HEK293 (cell line): ENCODE measurements around the gene GGN.

Source experiments
- CTCF ChIA-PET: fragments of 350-600 bp; formaldehyde crosslinking; extraction: SDS; loops from one replicate; lab custom pipeline; 2021; ENCODE audit warnings: antibody characterized with exemption; lab: Yijun Ruan, JAX
- POLR2A ChIA-PET: fragments of 300-600 bp; formaldehyde crosslinking; extraction: SDS; loops from one replicate; lab custom pipeline; 2020; ENCODE audit warnings: antibody characterized with exemption, inconsistent platforms; lab: Yijun Ruan, JAX
- H3K27ac ChIP-seq: fragments of 200-500 bp; sonication (Bioruptor generic); 2 replicates; pipeline ENCODE4 v1.5.1; 2014; ENCODE audit warnings: low read depth, low read length, control low read depth, inconsistent platforms; ENCODE audit errors: extremely low read depth
- H3K36me3 ChIP-seq, 2 experiments: fragments of 200-500 bp in 1 of 2; sonication (Bioruptor generic) in 1 of 2; 1 replicate in 1 of 2; 2 replicates in 1 of 2; pipeline ENCODE4 v1.5.1; 2014 to 2017; ENCODE audit warnings: inconsistent platforms in 2 of 2, low read length in 2 of 2; ENCODE audit not compliant: control insufficient read depth in 2 of 2, insufficient read depth in 1 of 2
- H3K4me1 ChIP-seq: fragments of 200-500 bp; sonication (Bioruptor generic); 2 replicates; pipeline ENCODE4 v1.5.1; 2014; ENCODE audit warnings: mild to moderate bottlenecking, low read length, inconsistent platforms; ENCODE audit not compliant: control insufficient read depth, insufficient read depth
- H3K4me3 ChIP-seq: 2 replicates; pipeline ENCODE4 v1.5.1; 2011; ENCODE audit warnings: low read depth, mild to moderate bottlenecking, control low read depth, low read length, moderate library complexity
- H3K9me3 ChIP-seq: fragments of 200-500 bp; sonication (Bioruptor generic); 2 replicates; pipeline ENCODE4 v1.5.1; 2014; ENCODE audit warnings: low read depth, low read length, inconsistent platforms; ENCODE audit not compliant: control insufficient read depth, insufficient read depth
- BCL11A ChIP-seq: fragments of 450-650 bp; formaldehyde crosslinking; IDR thresholded peaks from 2 replicates; pipeline ENCODE4 v1.5.1; 2016; ENCODE audit warnings: low read depth, missing biosample characterization, missing genetic modification characterization
- MYNN ChIP-seq: fragments of 450-650 bp; formaldehyde crosslinking; IDR thresholded peaks from 2 replicates; pipeline ENCODE4 v1.5.1; 2016; ENCODE audit warnings: missing biosample characterization, missing genetic modification characterization, borderline replicate concordance
- PATZ1 ChIP-seq: fragments of 450-650 bp; formaldehyde crosslinking; IDR thresholded peaks from 2 replicates; pipeline ENCODE4 v1.5.1; 2016; ENCODE audit warnings: missing biosample characterization, missing genetic modification characterization
- PRDM10 ChIP-seq: fragments of 450-650 bp; formaldehyde crosslinking; IDR thresholded peaks from 2 replicates; pipeline ENCODE4 v1.5.1; 2016; ENCODE audit warnings: missing biosample characterization, missing genetic modification characterization
- WT1 ChIP-seq: fragments of 450-650 bp; formaldehyde crosslinking; IDR thresholded peaks from 2 replicates; pipeline ENCODE4 v1.5.1; 2016; ENCODE audit warnings: missing biosample characterization, missing genetic modification characterization
- ZBTB17 ChIP-seq: fragments of 450-650 bp; formaldehyde crosslinking; IDR thresholded peaks from 2 replicates; pipeline ENCODE4 v1.5.1; 2016; ENCODE audit warnings: missing biosample characterization, missing genetic modification characterization
- ZBTB21 ChIP-seq: fragments of 450-650 bp; formaldehyde crosslinking; IDR thresholded peaks from 2 replicates; pipeline ENCODE4 v1.5.1; 2017; ENCODE audit warnings: missing biosample characterization, missing genetic modification characterization
- ZBTB8A ChIP-seq: fragments of 450-650 bp; formaldehyde crosslinking; IDR thresholded peaks from 2 replicates; pipeline ENCODE4 v1.5.1; 2016; ENCODE audit warnings: missing biosample characterization, missing genetic modification characterization
- ZNF112 ChIP-seq: fragments of 450-650 bp; formaldehyde crosslinking; IDR thresholded peaks from 2 replicates; pipeline ENCODE4 v1.5.0; 2017; ENCODE audit warnings: missing biosample characterization, missing genetic modification characterization
- ZNF114 ChIP-seq: fragments of 450-650 bp; formaldehyde crosslinking; IDR thresholded peaks from 2 replicates; pipeline ENCODE4 v1.5.0; 2017; ENCODE audit warnings: missing biosample characterization, missing genetic modification characterization
- ZNF155 ChIP-seq: fragments of 450-650 bp; formaldehyde crosslinking; IDR thresholded peaks from 2 replicates; pipeline ENCODE4 v1.5.1; 2016; ENCODE audit warnings: missing biosample characterization, missing genetic modification characterization
- ZNF341 ChIP-seq: fragments of 450-650 bp; formaldehyde crosslinking; IDR thresholded peaks from 2 replicates; pipeline ENCODE4; 2016; ENCODE audit warnings: low read depth, missing biosample characterization, missing genetic modification characterization
- ZNF354C ChIP-seq: fragments of 450-650 bp; formaldehyde crosslinking; IDR thresholded peaks from 2 replicates; pipeline ENCODE4 v1.5.1; 2016; ENCODE audit warnings: missing biosample characterization, missing genetic modification characterization, low read depth, borderline replicate concordance
- ZNF37A ChIP-seq: fragments of 450-650 bp; IDR thresholded peaks from 2 replicates; pipeline ENCODE4 v1.5.1; 2018; ENCODE audit warnings: missing biosample characterization, missing genetic modification characterization
- ZNF510 ChIP-seq: fragments of 450-650 bp; formaldehyde crosslinking; IDR thresholded peaks from 2 replicates; pipeline ENCODE4 v1.5.1; 2018; ENCODE audit warnings: mild to moderate bottlenecking, missing genetic modification characterization, missing biosample characterization; ENCODE audit not compliant: insufficient replicate concordance
- ZNF549 ChIP-seq: fragments of 450-650 bp; IDR thresholded peaks from 2 replicates; pipeline ENCODE4 v1.5.1; 2018; ENCODE audit warnings: missing biosample characterization, missing genetic modification characterization, mild to moderate bottlenecking, inconsistent platforms, moderate library complexity
- ZNF600 ChIP-seq: fragments of 450-650 bp; formaldehyde crosslinking; IDR thresholded peaks from 2 replicates; pipeline ENCODE4 v1.5.1; 2016; ENCODE audit warnings: missing biosample characterization, missing genetic modification characterization
- ZNF610 ChIP-seq: fragments of 450-650 bp; formaldehyde crosslinking; IDR thresholded peaks from 2 replicates; pipeline ENCODE4 v1.5.1; 2016; ENCODE audit warnings: missing biosample characterization, missing genetic modification characterization, borderline replicate concordance
- ZNF776 ChIP-seq: fragments of 450-650 bp; formaldehyde crosslinking; IDR thresholded peaks from 2 replicates; pipeline ENCODE4 v1.5.0; 2017; ENCODE audit warnings: missing biosample characterization, missing genetic modification characterization, borderline replicate concordance
- ZNF837 ChIP-seq: fragments of 450-650 bp; formaldehyde crosslinking; IDR thresholded peaks from 2 replicates; pipeline ENCODE4 v1.5.1; 2016; ENCODE audit warnings: missing biosample characterization, missing genetic modification characterization
- ZSCAN23 ChIP-seq: fragments of 450-650 bp; formaldehyde crosslinking; IDR thresholded peaks from 2 replicates; pipeline ENCODE4 v1.5.1; 2016; ENCODE audit warnings: missing biosample characterization, missing genetic modification characterization
- TF ChIP-seq, protein P1 (sequence below): fragments of 450-650 bp; formaldehyde crosslinking; IDR thresholded peaks from 2 replicates; pipeline ENCODE4 v1.5.1; 2016; ENCODE audit warnings: missing biosample characterization, missing genetic modification characterization, low read depth
- TF ChIP-seq, protein P2 (sequence below): fragments of 450-650 bp; formaldehyde crosslinking; IDR thresholded peaks from 2 replicates; pipeline ENCODE4 v1.5.1; 2016; ENCODE audit warnings: missing biosample characterization, missing genetic modification characterization
- TF ChIP-seq, protein P3 (sequence below): fragments of 450-650 bp; formaldehyde crosslinking; IDR thresholded peaks from 2 replicates; pipeline ENCODE4 v1.5.1; 2017; ENCODE audit warnings: missing biosample characterization, mild to moderate bottlenecking, missing genetic modification characterization, moderate library complexity

Gene GGN

DNA sequence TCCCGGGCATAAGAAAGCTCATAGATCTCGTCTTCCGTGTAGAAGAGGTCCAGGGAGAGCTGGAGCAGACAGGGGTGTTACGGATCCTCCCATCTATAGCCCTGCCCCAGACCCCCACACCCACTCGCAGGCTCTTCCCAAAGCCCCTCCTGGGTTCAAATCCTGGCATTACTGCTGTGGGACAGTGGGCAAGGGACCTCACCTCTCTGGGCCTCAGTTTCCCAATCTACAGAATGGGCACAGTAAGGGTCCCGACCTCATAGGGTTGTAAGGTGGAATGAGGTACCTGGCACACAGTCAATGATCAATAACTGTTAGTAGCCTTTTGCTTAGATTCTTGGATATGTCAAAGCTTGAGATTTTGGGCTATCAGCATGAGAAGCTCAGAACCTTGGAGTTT lies 25.6 kb upstream of the GGN start:
- CTCF ChIA-PET, result interaction anchor here (3.0 kb wide), 1 partner anchor 10 kb away, joined by 32 read pairs; the partner anchor contains the start of gene FAM98C
- no peak overlapping the region for H3K4me3 ChIP-seq
- POLR2A ChIA-PET, result interaction anchor here (0.8 to 1.1 kb wide), 3 partner anchors 11 to 39 kb away, joined by 3 to 4 read pairs (median 3); partner anchors contain the start of genes FAM98C and PSMD8
- no peaks in the 10 kb centered on the region for H3K9me3 ChIP-seq
- peaks cover 0 to 3% of the 10 kb centered on the region in 2 experiments; a peak in 1 of 3 replicates for H3K36me3 ChIP-seq
- no peak overlapping the region for H3K27ac ChIP-seq
- peaks cover 10% of the 10 kb centered on the region for H3K4me1 ChIP-seq
- TF ChIP-seq ZNF37A (tag by site-specific recombination), result no peak
- TF ChIP-seq, protein P1, sequence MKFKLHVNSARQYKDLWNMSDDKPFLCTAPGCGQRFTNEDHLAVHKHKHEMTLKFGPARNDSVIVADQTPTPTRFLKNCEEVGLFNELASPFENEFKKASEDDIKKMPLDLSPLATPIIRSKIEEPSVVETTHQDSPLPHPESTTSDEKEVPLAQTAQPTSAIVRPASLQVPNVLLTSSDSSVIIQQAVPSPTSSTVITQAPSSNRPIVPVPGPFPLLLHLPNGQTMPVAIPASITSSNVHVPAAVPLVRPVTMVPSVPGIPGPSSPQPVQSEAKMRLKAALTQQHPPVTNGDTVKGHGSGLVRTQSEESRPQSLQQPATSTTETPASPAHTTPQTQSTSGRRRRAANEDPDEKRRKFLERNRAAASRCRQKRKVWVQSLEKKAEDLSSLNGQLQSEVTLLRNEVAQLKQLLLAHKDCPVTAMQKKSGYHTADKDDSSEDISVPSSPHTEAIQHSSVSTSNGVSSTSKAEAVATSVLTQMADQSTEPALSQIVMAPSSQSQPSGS (tag by site-specific recombination), result no peak
- 0 out of 2 replicates have a peak, but pooled peaks have one; percentile 24 for TF ChIP-seq BCL11A (tag by site-specific recombination)
- no peak for TF ChIP-seq ZNF112 (tag by site-specific recombination)
- TF ChIP-seq ZNF155, result no peak
- peak; percentile 32; the same call in 1 of the 2 replicates for TF ChIP-seq ZNF600 (tag by site-specific recombination)
- TF ChIP-seq, protein P2, sequence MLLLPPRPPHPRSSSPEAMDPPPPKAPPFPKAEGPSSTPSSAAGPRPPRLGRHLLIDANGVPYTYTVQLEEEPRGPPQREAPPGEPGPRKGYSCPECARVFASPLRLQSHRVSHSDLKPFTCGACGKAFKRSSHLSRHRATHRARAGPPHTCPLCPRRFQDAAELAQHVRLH (tag by site-specific recombination), result peak; percentile 65; the same call in 1 of the 2 replicates
- TF ChIP-seq ZSCAN23 (tag by site-specific recombination), result no peak
- no peak for TF ChIP-seq ZNF354C (tag by site-specific recombination)
- TF ChIP-seq ZNF776 (tag by site-specific recombination), result no peak
- TF ChIP-seq ZNF610, result no peak

DNA sequence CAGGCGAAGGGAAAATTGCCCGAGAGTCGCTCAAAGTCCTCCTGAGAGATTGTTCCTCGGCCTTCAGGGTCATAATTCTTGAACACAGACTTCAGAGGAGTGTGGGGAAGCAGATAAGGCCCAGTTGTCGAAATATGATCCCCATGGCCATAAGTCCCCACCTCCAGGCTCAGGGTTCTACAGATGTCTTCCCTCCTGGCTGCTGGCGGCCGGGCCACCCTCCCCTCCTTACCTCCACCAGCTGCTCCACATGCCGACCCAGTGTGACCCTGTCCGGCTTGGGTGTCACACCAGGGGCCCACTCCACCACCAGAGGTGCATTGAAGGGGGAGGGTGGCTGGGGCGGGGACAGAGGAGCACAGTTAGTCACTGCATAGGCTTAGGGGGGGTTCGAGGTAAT lies 25.1 kb upstream of the GGN start:
- CTCF ChIA-PET, result interaction anchor here (1.0 to 3.0 kb wide), 2 partner anchors 9 to 77 kb away, joined by 3 to 32 read pairs; partner anchors contain the start of genes CATSPERG and FAM98C
- Histone ChIP-seq H3K4me3 (no peak overlapping the region), H3K27ac (no peak overlapping the region), H3K36me3 (peaks cover 0 to 8% of the 10 kb centered on the region in 2 experiments; a peak in 1 of 3 replicates), H3K9me3 (no peaks in the 10 kb centered on the region), H3K4me1 (peaks cover 6% of the 10 kb centered on the region)
- POLR2A ChIA-PET, result interaction anchor here (0.8 to 1.1 kb wide), 3 partner anchors 10 to 39 kb away, joined by 3 to 4 read pairs (median 3); partner anchors contain the start of genes FAM98C and PSMD8
- no peak for TF ChIP-seq ZNF510 (tag by site-specific recombination)
- TF ChIP-seq ZNF549 (tag by site-specific recombination), result no peak
- no peak for TF ChIP-seq MYNN
- TF ChIP-seq ZBTB8A (tag by site-specific recombination), result no peak
- no peak for TF ChIP-seq ZNF155
- TF ChIP-seq PRDM10 (tag by site-specific recombination), result 0 out of 2 replicates have a peak, but pooled peaks have one; percentile 20
- no peak for TF ChIP-seq WT1 (tag by site-specific recombination)
- TF ChIP-seq ZNF341 (tag by site-specific recombination), result 0 out of 2 replicates have a peak, but pooled peaks have one; percentile 21
- TF ChIP-seq ZNF776 (tag by site-specific recombination), result no peak
- TF ChIP-seq, protein P3, sequence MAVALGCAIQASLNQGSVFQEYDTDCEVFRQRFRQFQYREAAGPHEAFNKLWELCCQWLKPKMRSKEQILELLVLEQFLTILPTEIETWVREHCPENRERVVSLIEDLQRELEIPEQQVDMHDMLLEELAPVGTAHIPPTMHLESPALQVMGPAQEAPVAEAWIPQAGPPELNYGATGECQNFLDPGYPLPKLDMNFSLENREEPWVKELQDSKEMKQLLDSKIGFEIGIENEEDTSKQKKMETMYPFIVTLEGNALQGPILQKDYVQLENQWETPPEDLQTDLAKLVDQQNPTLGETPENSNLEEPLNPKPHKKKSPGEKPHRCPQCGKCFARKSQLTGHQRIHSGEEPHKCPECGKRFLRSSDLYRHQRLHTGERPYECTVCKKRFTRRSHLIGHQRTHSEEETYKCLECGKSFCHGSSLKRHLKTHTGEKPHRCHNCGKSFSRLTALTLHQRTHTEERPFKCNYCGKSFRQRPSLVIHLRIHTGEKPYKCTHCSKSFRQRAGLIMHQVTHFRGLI (tag by site-specific recombination), result no peak
- no peak for TF ChIP-seq ZBTB21 (tag by site-specific recombination)
- no peak for TF ChIP-seq ZNF837 (tag by site-specific recombination)
- 0 out of 2 replicates have a peak, but pooled peaks have one; percentile 29 for TF ChIP-seq PATZ1 (tag by site-specific recombination)
- TF ChIP-seq ZNF114, result no peak
- TF ChIP-seq ZBTB17 (tag by site-specific recombination), result peak; percentile 28; the same call in 1 of the 2 replicates
- TF ChIP-seq BCL11A (tag by site-specific recombination), result no peak
